Liver (tissue), 9 donors: ENCODE data around the gene DCDC2B. TPM values are rescaled to one million over a fixed set of nuclear protein-coding genes. Genes with fewer than 3 reads are reported as not detected.

ENCODE experiments used
- DNase-seq: peaks from one replicate; pipeline ENCODE4 v3.0.0-alpha.2; 2017; ENCODE audit warnings: low spot score
- H3K27ac ChIP-seq, 2 donors: one replicate each; pipeline ENCODE4 v1.7.0; 2013; ENCODE audit warnings: inconsistent platforms in 2 of 2, low read length in 2 of 2, control low read depth in 1 of 2, low read depth in 1 of 2, mild to moderate bottlenecking in 1 of 2
- H3K27me3 ChIP-seq, 4 donors: one replicate each; pipeline versions ENCODE4 v1.6.1 to v1.7.0; 2013; ENCODE audit warnings: low read length in 3 of 4, inconsistent platforms in 1 of 4, mild to moderate bottlenecking in 1 of 4, moderate library complexity in 1 of 4; ENCODE audit not compliant: control insufficient read depth in 4 of 4, insufficient read depth in 4 of 4
- H3K36me3 ChIP-seq, 4 donors: one replicate each; pipeline versions ENCODE4 v1.6.1 to v1.7.0; 2013; ENCODE audit warnings: low read length in 3 of 4, mild to moderate bottlenecking in 3 of 4, low read depth in 1 of 4, moderate library complexity in 1 of 4; ENCODE audit not compliant: control insufficient read depth in 4 of 4, insufficient read depth in 3 of 4
- H3K4me1 ChIP-seq, 4 donors: one replicate each; pipeline versions ENCODE4 v1.6.1 to v1.7.0; 2013; ENCODE audit warnings: low read length in 3 of 4, mild to moderate bottlenecking in 3 of 4, moderate library complexity in 1 of 4; ENCODE audit not compliant: control insufficient read depth in 4 of 4, insufficient read depth in 4 of 4
- H3K4me3 ChIP-seq, 3 donors: one replicate each; pipeline versions ENCODE4 v1.6.1 to v1.7.0; 2013; ENCODE audit warnings: low read length in 3 of 3, control low read depth in 1 of 3, low read depth in 1 of 3, mild to moderate bottlenecking in 1 of 3
- H3K9ac ChIP-seq, 2 donors: one replicate each; pipeline ENCODE4 v1.7.0; 2013; ENCODE audit warnings: low read length in 2 of 2, mild to moderate bottlenecking in 2 of 2, moderate library complexity in 2 of 2, control low read depth in 1 of 2, low read depth in 1 of 2
- H3K9me3 ChIP-seq, 4 donors: one replicate each; pipeline versions ENCODE4 v1.6.1 to v1.7.0; 2013; ENCODE audit warnings: low read length in 3 of 4; ENCODE audit not compliant: control insufficient read depth in 4 of 4
- CTCF ChIP-seq: fragments of 150-350 bp; IDR thresholded peaks from 2 replicates; pipeline ENCODE4 v1.5.1; 2017; ENCODE audit warnings: improper control_type of control experiment, low read depth, low read length; ENCODE audit not compliant: missing input control
- EGR1 ChIP-seq, 2 donors: IDR thresholded peaks; 2 replicates each; pipeline ENCODE4 v1.6.1; 2016 to 2018; ENCODE audit warnings: antibody characterized with exemption in 2 of 2, low read depth in 2 of 2
- FOXA1 ChIP-seq: IDR thresholded peaks from 2 replicates; pipeline ENCODE4 v1.6.1; 2016; ENCODE audit warnings: antibody characterized with exemption
- GABPA ChIP-seq, 2 donors: IDR thresholded peaks in 1 of 2; conservative IDR thresholded peaks in 1 of 2; 2 replicates each; pipeline ENCODE4 v1.6.1; 2016; ENCODE audit warnings: antibody characterized with exemption in 2 of 2, mild to moderate bottlenecking in 1 of 2, moderate library complexity in 1 of 2
- HNF4A ChIP-seq, 2 donors: conservative IDR thresholded peaks; 2 replicates each; pipeline ENCODE4 v1.6.1; 2016; ENCODE audit warnings: antibody characterized with exemption in 2 of 2, mild to moderate bottlenecking in 2 of 2
- HNF4G ChIP-seq: IDR thresholded peaks from 2 replicates; pipeline ENCODE4 v1.6.1; 2016; ENCODE audit warnings: antibody characterized with exemption
- JUND ChIP-seq, 2 donors: IDR thresholded peaks; 2 replicates each; pipeline ENCODE4 v1.6.1; 2016; ENCODE audit warnings: antibody characterized with exemption in 2 of 2
- NR2F2 ChIP-seq: IDR thresholded peaks from 2 replicates; pipeline ENCODE4 v1.6.1; 2016; ENCODE audit warnings: antibody characterized with exemption
- RAD21 ChIP-seq, 2 donors: IDR thresholded peaks; 2 replicates each; pipeline ENCODE4 v1.6.1; 2016; ENCODE audit warnings: antibody characterized with exemption in 2 of 2, mild to moderate bottlenecking in 2 of 2
- REST ChIP-seq: IDR thresholded peaks from 2 replicates; pipeline ENCODE4 v1.6.1; 2016; ENCODE audit warnings: antibody characterized with exemption, mild to moderate bottlenecking
- RXRA ChIP-seq, 2 donors: IDR thresholded peaks; 2 replicates each; pipeline ENCODE4 v1.6.1; 2017 to 2018; ENCODE audit warnings: antibody characterized with exemption in 2 of 2, mild to moderate bottlenecking in 1 of 2
- SP1 ChIP-seq: IDR thresholded peaks from 2 replicates; pipeline ENCODE4 v1.6.1; 2018; ENCODE audit warnings: antibody characterized with exemption, mild to moderate bottlenecking
- TAF1 ChIP-seq: conservative IDR thresholded peaks from 2 replicates; pipeline ENCODE4 v1.6.1; 2016; ENCODE audit warnings: antibody characterized with exemption, mild to moderate bottlenecking
- YY1 ChIP-seq: IDR thresholded peaks from 2 replicates; pipeline ENCODE4 v1.6.1; 2016; ENCODE audit warnings: antibody characterized with exemption, mild to moderate bottlenecking
- WGBS: extraction: QIAGEN DNeasy Blood & Tissue Kit; methylation state at CpG from one replicate; pipeline ENCODE4 v1.1.7; 2013; 5-methylcytosine and 5-hydroxymethylcytosine counted together
- polyA plus RNA-seq, 2 donors: library from polyadenylated mRNA; stranded (reverse) in 1 of 2; unstranded in 1 of 2; fragments of 200-250 nt in 1 of 2; fragments of >200 nt in 1 of 2; fragmentation: Nextera tagmentation in 1 of 2; extraction: Ambion mirVana in 1 of 2; gene quantifications; one replicate each; pipeline versions ENCODE4 v1.2.1 to v1.2.3, GENCODE V29; 2013 to 2015
- total RNA-seq, 2 donors: library from RNA; depleted of rRNA; stranded (reverse); fragments of >200 nt; gene quantifications; one replicate each; pipeline ENCODE4 v1.2.3, GENCODE V29; 2014
- TF ChIP-seq, protein P1 (sequence below): IDR thresholded peaks from 2 replicates; pipeline ENCODE4 v1.6.1; 2016; ENCODE audit warnings: antibody characterized with exemption
- TF ChIP-seq, protein P2 (sequence below): IDR thresholded peaks from 2 replicates; pipeline ENCODE4 v1.6.1; 2016; ENCODE audit warnings: antibody characterized with exemption
- donor health status: healthy.
- donor health status: healthy.
- donor health status: healthy.
- donor health status: healthy.
- donor health status: healthy.

DCDC2B gene
- total and polyA plus RNA-seq, 4 donors: 0.08 TPM; not detected in 3

- TF ChIP-seq RXRA (IDR thresholded peaks at IDR 0.05) (no peak), HNF4A (conservative IDR thresholded peaks at IDR 0.05) (no peak), FOXA1 (no peak), RAD21 (IDR thresholded peaks at IDR 0.05) (no peak), NR2F2 (no peak), CTCF (no peak), REST (no peak), SP1 (no peak), GABPA (IDR thresholded peaks at IDR 0.05 in 1 of 2, conservative IDR thresholded peaks at IDR 0.05 in 1 of 2) (no peak), YY1 (no peak), TAF1 (no peak), JUND (IDR thresholded peaks at IDR 0.05) (no peak), EGR1 (IDR thresholded peaks at IDR 0.05; ENCODE audit: low read depth in 2 of 2) (no peak), HNF4G (no peak)
- TF ChIP-seq, protein P1, sequence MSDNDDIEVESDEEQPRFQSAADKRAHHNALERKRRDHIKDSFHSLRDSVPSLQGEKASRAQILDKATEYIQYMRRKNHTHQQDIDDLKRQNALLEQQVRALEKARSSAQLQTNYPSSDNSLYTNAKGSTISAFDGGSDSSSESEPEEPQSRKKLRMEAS: no peak
- TF ChIP-seq, protein P2, sequence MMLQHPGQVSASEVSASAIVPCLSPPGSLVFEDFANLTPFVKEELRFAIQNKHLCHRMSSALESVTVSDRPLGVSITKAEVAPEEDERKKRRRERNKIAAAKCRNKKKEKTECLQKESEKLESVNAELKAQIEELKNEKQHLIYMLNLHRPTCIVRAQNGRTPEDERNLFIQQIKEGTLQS: no peak
- DNase-seq: no peak
- WGBS: 91% methylated on average over 3 of the region's 3 CpGs
- Histone ChIP-seq H3K27me3 (no peaks in the 10 kb centered on the region), H3K27ac (no peak overlapping the region), H3K36me3 (peaks cover 10 to 40% (median 31%) of the 10 kb centered on the region in 4 donors), H3K4me1 (peaks cover 0 to 34% (median 20%) of the 10 kb centered on the region in 4 donors), H3K9me3 (no peaks in the 10 kb centered on the region), H3K4me3 (no peak overlapping the region), H3K9ac (no peak overlapping the region)
Measured at GRCh38 chr1:32198237-32199042, 10.4 kb upstream of the DCDC2B start.

- H3K9ac ChIP-seq: no peak overlapping the region
- no peak overlapping the region for H3K27ac ChIP-seq
- no peak overlapping the region for H3K4me3 ChIP-seq
- no peaks in the 10 kb centered on the region for H3K27me3 ChIP-seq
- no peaks in the 10 kb centered on the region for H3K9me3 ChIP-seq
- no peak for DNase-seq
- 79% methylated on average over 4 of the region's 4 CpGs for WGBS
- H3K36me3 ChIP-seq: peaks cover 10 to 33% (median 27%) of the 10 kb centered on the region in 4 donors
- TF ChIP-seq TAF1 (no peak), HNF4G (no peak), HNF4A (conservative IDR thresholded peaks at IDR 0.05) (no peak), RAD21 (IDR thresholded peaks at IDR 0.05) (no peak), SP1 (no peak), REST (no peak), CTCF (no peak), RXRA (IDR thresholded peaks at IDR 0.05) (no peak)
- TF ChIP-seq, protein P1: no peak
- H3K4me1 ChIP-seq: peaks cover 0 to 34% (median 20%) of the 10 kb centered on the region in 4 donors
Measured at GRCh38 chr1:32199043-32199716, 9.7 kb upstream of the DCDC2B start.
